ENCODE data around the gene RAD21L1. TPM values are rescaled to one million over a fixed set of nuclear protein-coding genes. Genes with fewer than 3 reads are reported as not detected.
"Not testable (repeated sequence)": the region's sequence is repeated elsewhere in the genome, so short reads cannot be mapped to it uniquely, and the experiment has no call there.

RAD21L1 gene
- total and polyA plus RNA-seq, 4 donors, result 0.10 to 0.28 TPM; not detected in 2

DNA sequence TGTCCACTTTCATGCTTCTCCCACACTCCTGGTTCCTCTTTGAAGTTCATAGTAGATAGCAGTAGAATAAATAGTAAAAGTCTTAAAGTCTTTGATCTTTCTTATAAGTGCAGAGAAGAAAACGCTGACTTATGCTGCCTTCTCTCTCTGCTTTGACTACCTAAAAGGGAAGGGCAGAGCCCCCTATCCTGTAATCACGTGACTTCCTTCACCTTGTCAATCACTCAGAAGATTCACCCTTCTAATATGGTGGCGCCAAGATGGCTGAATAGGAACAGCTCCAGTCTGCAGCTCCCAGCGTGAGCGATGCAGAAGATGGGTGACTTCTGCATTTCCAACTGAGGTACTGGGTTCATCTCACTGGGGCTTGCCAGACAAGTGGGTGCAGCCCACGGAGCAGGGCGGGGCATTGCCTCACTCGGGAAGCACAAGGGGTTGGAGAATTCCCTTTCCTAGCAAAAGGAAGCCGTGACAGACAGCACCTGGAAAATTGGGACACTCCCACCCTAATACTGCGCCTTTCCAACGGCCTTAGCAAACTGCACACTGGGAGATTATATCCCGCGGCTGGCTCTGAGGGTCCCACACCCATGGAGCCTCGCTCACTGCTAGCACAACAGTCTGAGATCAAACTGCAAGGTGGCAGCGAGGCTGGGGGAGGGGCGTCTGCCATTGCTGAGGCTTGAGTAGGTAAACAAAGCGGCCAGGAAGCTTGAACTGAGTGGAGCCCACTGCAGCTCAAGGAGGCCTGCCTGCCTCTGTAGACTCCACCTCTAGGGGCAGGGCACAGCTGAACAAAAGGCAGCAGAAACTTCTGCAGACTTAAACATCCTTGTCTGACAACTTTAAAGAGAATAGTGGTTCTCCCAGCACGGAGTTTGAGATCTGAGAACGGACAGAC, 9.1 kb upstream of the RAD21L1 start:
- DNase-seq (ENCODE audit: low read depth in 4 of 6, low spot score in 6 of 6); H3K27ac ChIP-seq (ENCODE audit: low read depth, low read length); H3K36me3 ChIP-seq (ENCODE audit: control insufficient read depth, insufficient read depth, low read length); H3K9me3 ChIP-seq (ENCODE audit: control insufficient read depth, insufficient read depth, low read length); H3K4me1 ChIP-seq (ENCODE audit: control insufficient read depth, insufficient read depth, low read length); H3K4me3 ChIP-seq (ENCODE audit: low read depth, low read length); H3K27me3 ChIP-seq (ENCODE audit: control insufficient read depth, insufficient read depth, low read length): not testable (repeated sequence)
- 83% methylated on average over 18 of the region's 19 CpGs for WGBS (ENCODE audit: insufficient coverage)

- Histone ChIP-seq H3K27me3 (ENCODE audit: control insufficient read depth, insufficient read depth, low read length) (peaks cover 12% of the 10 kb centered on the region), H3K4me1 (ENCODE audit: control insufficient read depth, insufficient read depth, low read length) (peaks cover 16% of the 10 kb centered on the region)
- not testable (repeated sequence) for H3K27ac ChIP-seq (ENCODE audit: low read depth, low read length); H3K36me3 ChIP-seq (ENCODE audit: control insufficient read depth, insufficient read depth, low read length); H3K9me3 ChIP-seq (ENCODE audit: control insufficient read depth, insufficient read depth, low read length); DNase-seq (ENCODE audit: low read depth in 4 of 6, low spot score in 6 of 6); H3K4me3 ChIP-seq (ENCODE audit: low read depth, low read length)
- WGBS (ENCODE audit: insufficient coverage), result no CpG with 5 or more reads among the region's 4 CpGs
Measured at GRCh38 chr20:1222750-1223149, 3.1 kb upstream of the RAD21L1 start.

- no peak overlapping the region for H3K27ac ChIP-seq (ENCODE audit: low read depth, low read length)
- H3K4me1 ChIP-seq (ENCODE audit: control insufficient read depth, insufficient read depth, low read length), result peaks cover 16% of the 10 kb centered on the region
- no peaks in the 10 kb centered on the region for H3K36me3 ChIP-seq (ENCODE audit: control insufficient read depth, insufficient read depth, low read length)
- no peak overlapping the region for H3K4me3 ChIP-seq (ENCODE audit: low read depth, low read length)
- WGBS (ENCODE audit: insufficient coverage), result 85% methylated on average over 19 of the region's 20 CpGs
- H3K27me3 ChIP-seq (ENCODE audit: control insufficient read depth, insufficient read depth, low read length), result peaks cover 18% of the 10 kb centered on the region
- H3K9me3 ChIP-seq (ENCODE audit: control insufficient read depth, insufficient read depth, low read length), result no peaks in the 10 kb centered on the region
- DNase-seq (ENCODE audit: low read depth in 4 of 6, low spot score in 6 of 6), result no peak
Measured at GRCh38 chr20:1224205-1224890, 1.5 kb upstream of the RAD21L1 start.

GRCh38 chr20:1225263-1225782, 521 bp upstream of the RAD21L1 start:
- Histone ChIP-seq H3K27ac (ENCODE audit: low read depth, low read length) (no peak overlapping the region), H3K9me3 (ENCODE audit: control insufficient read depth, insufficient read depth, low read length) (no peaks in the 10 kb centered on the region), H3K4me3 (ENCODE audit: low read depth, low read length) (peak overlapping the region; percentile 33), H3K4me1 (ENCODE audit: control insufficient read depth, insufficient read depth, low read length) (peaks cover 16% of the 10 kb centered on the region), H3K27me3 (ENCODE audit: control insufficient read depth, insufficient read depth, low read length) (peaks cover 23% of the 10 kb centered on the region), H3K36me3 (ENCODE audit: control insufficient read depth, insufficient read depth, low read length) (no peaks in the 10 kb centered on the region)
- 2% methylated on average over 17 of the region's 30 CpGs for WGBS (ENCODE audit: insufficient coverage)
- no peak for DNase-seq (ENCODE audit: low read depth in 4 of 6, low spot score in 6 of 6)

DNA sequence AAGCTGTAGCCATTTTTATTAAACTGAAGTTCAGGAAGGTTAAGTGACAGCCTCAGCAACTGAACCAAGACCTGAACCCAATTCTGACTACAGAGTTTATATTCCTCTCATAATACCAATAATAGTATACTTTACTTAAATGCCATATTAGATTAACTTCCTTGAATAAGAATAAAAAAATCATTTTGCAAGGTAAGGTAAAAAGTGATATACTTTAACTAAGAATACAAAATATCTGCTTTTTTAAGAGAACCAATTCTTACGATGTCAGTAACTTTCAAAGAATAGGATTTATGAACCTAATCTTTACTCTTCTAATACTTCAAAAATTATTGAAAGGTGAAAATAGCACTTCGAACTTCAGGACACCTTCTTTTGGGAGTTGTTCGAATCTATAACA, 3.7 kb downstream of the RAD21L1 start:
- Histone ChIP-seq H3K4me1 (ENCODE audit: control insufficient read depth, insufficient read depth, low read length) (peaks cover 16% of the 10 kb centered on the region), H3K4me3 (ENCODE audit: low read depth, low read length) (no peak overlapping the region), H3K27ac (ENCODE audit: low read depth, low read length) (no peak overlapping the region), H3K36me3 (ENCODE audit: control insufficient read depth, insufficient read depth, low read length) (no peaks in the 10 kb centered on the region), H3K9me3 (ENCODE audit: control insufficient read depth, insufficient read depth, low read length) (no peaks in the 10 kb centered on the region), H3K27me3 (ENCODE audit: control insufficient read depth, insufficient read depth, low read length) (peaks cover 23% of the 10 kb centered on the region)
- 100% methylated on average over 2 of the region's 3 CpGs for WGBS (ENCODE audit: insufficient coverage)
- DNase-seq (ENCODE audit: low read depth in 4 of 6, low spot score in 6 of 6), result no peak

DNA sequence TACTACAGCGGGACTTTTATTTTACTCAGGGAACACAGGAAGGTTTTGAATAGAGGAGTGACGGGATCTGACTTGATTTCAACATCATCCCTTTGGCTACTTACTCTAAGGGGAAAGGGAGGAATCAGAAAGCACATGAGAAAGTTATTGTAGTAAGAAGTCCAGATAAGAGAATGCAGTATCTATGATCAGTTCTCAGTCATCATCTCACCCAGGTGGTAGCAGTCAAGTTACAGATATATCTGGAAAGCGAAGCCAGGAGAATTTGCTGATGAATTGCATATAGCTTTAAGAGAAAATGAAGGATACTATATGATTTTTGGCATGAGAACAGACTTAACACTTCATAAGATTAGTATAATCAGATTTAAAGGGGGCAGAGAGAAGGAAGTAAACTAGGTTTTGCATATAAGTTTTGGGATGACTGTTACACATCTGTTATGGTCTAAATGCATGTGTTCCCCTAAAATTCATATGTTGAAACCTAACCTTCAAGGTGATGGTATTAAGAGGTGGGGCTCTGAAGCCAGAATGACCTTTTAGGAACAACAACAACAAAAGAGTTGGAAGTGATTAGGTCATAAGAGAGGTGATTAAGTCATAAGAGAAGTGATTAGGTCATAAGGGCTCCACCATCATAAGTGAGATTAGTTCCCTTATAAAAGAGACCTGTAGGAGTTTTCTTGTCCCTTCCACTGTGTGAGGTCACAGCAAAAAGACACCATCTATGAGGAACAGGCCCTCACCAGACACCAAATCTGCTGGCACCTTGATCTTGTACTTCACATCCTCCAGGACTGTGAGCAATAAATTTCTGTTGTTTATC, 6.7 kb downstream of the RAD21L1 start:
- H3K36me3 ChIP-seq (ENCODE audit: control insufficient read depth, insufficient read depth, low read length), result no peaks in the 10 kb centered on the region
- peaks cover 12% of the 10 kb centered on the region for H3K27me3 ChIP-seq (ENCODE audit: control insufficient read depth, insufficient read depth, low read length)
- H3K4me3 ChIP-seq (ENCODE audit: low read depth, low read length), result no peak overlapping the region
- no peak overlapping the region for H3K27ac ChIP-seq (ENCODE audit: low read depth, low read length)
- H3K4me1 ChIP-seq (ENCODE audit: control insufficient read depth, insufficient read depth, low read length), result no peaks in the 10 kb centered on the region
- no CpG with 5 or more reads among the region's 3 CpGs for WGBS (ENCODE audit: insufficient coverage)
- DNase-seq (ENCODE audit: low read depth in 4 of 6, low spot score in 6 of 6), result no peak
- H3K9me3 ChIP-seq (ENCODE audit: control insufficient read depth, insufficient read depth, low read length), result no peaks in the 10 kb centered on the region

DNA sequence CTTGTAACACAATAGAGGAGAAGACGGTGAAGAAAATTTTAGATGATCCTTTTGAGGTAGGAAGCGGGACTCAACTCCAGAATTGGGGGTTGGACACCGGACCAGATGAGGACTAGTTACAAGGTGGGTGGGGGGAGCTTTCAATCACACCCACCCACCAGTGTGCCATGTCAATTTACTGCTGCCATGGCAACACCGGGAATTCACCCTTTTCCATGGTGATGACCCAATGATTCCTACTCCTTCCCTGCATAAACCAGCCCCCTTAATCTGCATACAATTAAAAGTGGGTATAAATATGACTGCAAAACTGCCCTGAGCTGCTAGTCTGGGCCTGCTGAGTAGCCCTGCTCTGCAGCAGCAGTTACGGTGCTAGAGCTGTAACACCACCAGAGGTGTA, 14.7 kb downstream of the RAD21L1 start:
- H3K27me3 ChIP-seq (ENCODE audit: control insufficient read depth, insufficient read depth, low read length), result no peaks in the 10 kb centered on the region
- no peak overlapping the region for H3K4me3 ChIP-seq (ENCODE audit: low read depth, low read length)
- WGBS (ENCODE audit: insufficient coverage), result 100% methylated on average over 1 of the region's 5 CpGs
- DNase-seq (ENCODE audit: low read depth in 4 of 6, low spot score in 6 of 6), result no peak
- no peaks in the 10 kb centered on the region for H3K9me3 ChIP-seq (ENCODE audit: control insufficient read depth, insufficient read depth, low read length)
- no peak overlapping the region for H3K27ac ChIP-seq (ENCODE audit: low read depth, low read length)
- no peaks in the 10 kb centered on the region for H3K4me1 ChIP-seq (ENCODE audit: control insufficient read depth, insufficient read depth, low read length)
- H3K36me3 ChIP-seq (ENCODE audit: control insufficient read depth, insufficient read depth, low read length), result no peaks in the 10 kb centered on the region

GRCh38 chr20:1241456-1241855, 15.6 kb downstream of the RAD21L1 start:
- no peaks in the 10 kb centered on the region for H3K9me3 ChIP-seq (ENCODE audit: control insufficient read depth, insufficient read depth, low read length)
- H3K4me3 ChIP-seq (ENCODE audit: low read depth, low read length), result no peak overlapping the region
- H3K4me1 ChIP-seq (ENCODE audit: control insufficient read depth, insufficient read depth, low read length), result no peaks in the 10 kb centered on the region
- no peaks in the 10 kb centered on the region for H3K27me3 ChIP-seq (ENCODE audit: control insufficient read depth, insufficient read depth, low read length)
- H3K27ac ChIP-seq (ENCODE audit: low read depth, low read length), result no peak overlapping the region
- no peaks in the 10 kb centered on the region for H3K36me3 ChIP-seq (ENCODE audit: control insufficient read depth, insufficient read depth, low read length)
- no peak for DNase-seq (ENCODE audit: low read depth in 4 of 6, low spot score in 6 of 6)

GRCh38 chr20:1242099-1242498, 16.3 kb downstream of the RAD21L1 start:
- H3K36me3 ChIP-seq (ENCODE audit: control insufficient read depth, insufficient read depth, low read length), result no peaks in the 10 kb centered on the region
- no peaks in the 10 kb centered on the region for H3K4me1 ChIP-seq (ENCODE audit: control insufficient read depth, insufficient read depth, low read length)
- H3K9me3 ChIP-seq (ENCODE audit: control insufficient read depth, insufficient read depth, low read length), result no peaks in the 10 kb centered on the region
- no peak overlapping the region for H3K4me3 ChIP-seq (ENCODE audit: low read depth, low read length)
- no peaks in the 10 kb centered on the region for H3K27me3 ChIP-seq (ENCODE audit: control insufficient read depth, insufficient read depth, low read length)
- DNase-seq (ENCODE audit: low read depth in 4 of 6, low spot score in 6 of 6), result no peak
- H3K27ac ChIP-seq (ENCODE audit: low read depth, low read length), result no peak overlapping the region
- WGBS (ENCODE audit: insufficient coverage), result no CpG with 5 or more reads among the region's 3 CpGs
